ENCODE measurements around the gene UQCRQ. TPM values are rescaled to one million over a fixed set of nuclear protein-coding genes. Genes with fewer than 3 reads are reported as not detected.

The UQCRQ gene
- total RNA-seq, 4 donors from 2014 or later, result 117 to 311 (median 239) TPM

DNA sequence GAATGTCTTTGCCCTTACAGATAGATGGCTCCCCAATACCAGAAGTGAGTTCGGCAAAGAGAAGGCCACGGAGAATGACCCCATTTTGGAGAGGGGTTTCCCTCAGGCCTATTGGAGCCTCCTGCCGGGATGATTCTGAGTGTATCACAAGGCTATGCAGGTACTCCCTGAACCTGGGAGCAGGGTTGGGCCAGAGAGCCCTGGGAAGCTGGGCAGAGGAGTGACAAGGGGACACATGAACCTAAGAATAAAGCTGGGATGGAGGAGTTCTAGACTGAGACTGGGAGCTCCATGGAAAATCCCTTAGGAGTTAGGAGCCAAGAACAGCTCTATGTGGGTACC is 7.5 kb downstream of the UQCRQ start:
- no peaks in the 10 kb centered on the region for H3K9me3 ChIP-seq
- peak overlapping the region; percentile 7 to 64 (median 39) for H3K27ac ChIP-seq
- TF ChIP-seq, protein P1, sequence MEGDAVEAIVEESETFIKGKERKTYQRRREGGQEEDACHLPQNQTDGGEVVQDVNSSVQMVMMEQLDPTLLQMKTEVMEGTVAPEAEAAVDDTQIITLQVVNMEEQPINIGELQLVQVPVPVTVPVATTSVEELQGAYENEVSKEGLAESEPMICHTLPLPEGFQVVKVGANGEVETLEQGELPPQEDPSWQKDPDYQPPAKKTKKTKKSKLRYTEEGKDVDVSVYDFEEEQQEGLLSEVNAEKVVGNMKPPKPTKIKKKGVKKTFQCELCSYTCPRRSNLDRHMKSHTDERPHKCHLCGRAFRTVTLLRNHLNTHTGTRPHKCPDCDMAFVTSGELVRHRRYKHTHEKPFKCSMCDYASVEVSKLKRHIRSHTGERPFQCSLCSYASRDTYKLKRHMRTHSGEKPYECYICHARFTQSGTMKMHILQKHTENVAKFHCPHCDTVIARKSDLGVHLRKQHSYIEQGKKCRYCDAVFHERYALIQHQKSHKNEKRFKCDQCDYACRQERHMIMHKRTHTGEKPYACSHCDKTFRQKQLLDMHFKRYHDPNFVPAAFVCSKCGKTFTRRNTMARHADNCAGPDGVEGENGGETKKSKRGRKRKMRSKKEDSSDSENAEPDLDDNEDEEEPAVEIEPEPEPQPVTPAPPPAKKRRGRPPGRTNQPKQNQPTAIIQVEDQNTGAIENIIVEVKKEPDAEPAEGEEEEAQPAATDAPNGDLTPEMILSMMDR (IDR thresholded peaks at IDR 0.05), result no peak
- TF ChIP-seq EP300 (IDR thresholded peaks at IDR 0.05; ENCODE audit: low read depth) (no peak), POLR2A (IDR thresholded peaks at IDR 0.05) (no peak), POLR2AphosphoS5 (IDR thresholded peaks at IDR 0.05) (no peak)
- H3K36me3 ChIP-seq, result no peaks in the 10 kb centered on the region
- intact Hi-C loops (cut with DNase I; ENCODE audit: low total_unique reads), result no loop called here
- H3K4me1 ChIP-seq, result peaks cover 0 to 40% (median 7%) of the 10 kb centered on the region in 4 donors
- H3K27me3 ChIP-seq, result no peaks in the 10 kb centered on the region
- in situ Hi-C loops (cut with MboI; ENCODE audit: low pct_ligation_motif_present in 1 of 4, low pct_unique_long_range_greater_than_20kb in 1 of 4, low sequenced_read_pairs in 3 of 4), result no loop called here
- 97% methylated on average over 3 of the region's 3 CpGs; no CpG with 5 or more reads in 1 of the 2 donors for WGBS, 2 donors (ENCODE audit: low coverage in 1 of 2)
- no peak overlapping the region for H3K4me3 ChIP-seq
- DNase-seq, result no peak

DNA sequence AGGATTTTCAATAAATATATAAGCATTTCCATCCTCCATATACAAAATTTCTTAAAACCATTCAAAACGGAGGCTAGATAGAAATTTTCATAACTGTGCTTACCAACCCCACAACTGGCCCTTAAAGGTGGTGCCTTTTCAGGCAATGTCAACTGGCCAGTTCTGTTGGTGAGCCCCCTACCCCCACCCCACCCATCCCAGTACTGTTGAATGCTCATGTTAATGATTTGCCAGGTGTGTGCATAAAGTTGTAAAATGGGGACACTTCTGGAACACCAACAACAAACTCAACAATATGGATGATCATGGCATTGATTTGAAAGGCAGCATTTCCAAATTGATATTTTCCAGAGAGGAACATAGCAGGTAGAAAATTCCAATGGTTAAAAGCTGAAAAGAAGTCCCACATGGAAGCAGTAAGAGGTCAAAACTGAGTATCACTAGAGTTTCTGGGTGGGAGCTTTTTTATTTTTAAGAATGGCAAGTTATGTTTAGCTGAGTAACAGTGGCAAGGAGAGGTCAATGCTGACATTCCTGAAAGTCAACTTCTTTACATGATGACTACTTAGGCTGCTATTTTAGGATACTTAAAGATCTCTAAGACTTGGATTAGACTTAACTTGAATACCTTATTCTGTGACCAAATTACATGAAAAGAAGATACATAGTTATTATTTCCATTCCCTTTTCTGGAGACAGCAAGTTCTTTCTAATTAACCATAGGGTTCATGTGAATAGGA is 9.7 kb downstream of the UQCRQ start:
- Histone ChIP-seq H3K9me3 (no peaks in the 10 kb centered on the region), H3K27me3 (no peaks in the 10 kb centered on the region), H3K27ac (no peak overlapping the region), H3K4me1 (peaks cover 0 to 40% (median 7%) of the 10 kb centered on the region in 4 donors), H3K4me3 (no peak overlapping the region), H3K36me3 (peaks cover 0 to 15% (median 7%) of the 10 kb centered on the region in 4 donors)
- intact Hi-C loops (cut with DNase I; ENCODE audit: low total_unique reads) (no loop called here), in situ Hi-C loops (cut with MboI; ENCODE audit: low pct_ligation_motif_present in 1 of 4, low pct_unique_long_range_greater_than_20kb in 1 of 4, low sequenced_read_pairs in 3 of 4) (no loop called here)
- WGBS, 2 donors (ENCODE audit: low coverage in 1 of 2), result 92 to 100% methylated on average over 1 of the region's 1 CpG
- DNase-seq, result no peak
- TF ChIP-seq EP300 (IDR thresholded peaks at IDR 0.05; ENCODE audit: low read depth) (no peak), POLR2A (IDR thresholded peaks at IDR 0.05) (no peak), POLR2AphosphoS5 (IDR thresholded peaks at IDR 0.05) (no peak)
- TF ChIP-seq, protein P1 (IDR thresholded peaks at IDR 0.05), result no peak

DNA sequence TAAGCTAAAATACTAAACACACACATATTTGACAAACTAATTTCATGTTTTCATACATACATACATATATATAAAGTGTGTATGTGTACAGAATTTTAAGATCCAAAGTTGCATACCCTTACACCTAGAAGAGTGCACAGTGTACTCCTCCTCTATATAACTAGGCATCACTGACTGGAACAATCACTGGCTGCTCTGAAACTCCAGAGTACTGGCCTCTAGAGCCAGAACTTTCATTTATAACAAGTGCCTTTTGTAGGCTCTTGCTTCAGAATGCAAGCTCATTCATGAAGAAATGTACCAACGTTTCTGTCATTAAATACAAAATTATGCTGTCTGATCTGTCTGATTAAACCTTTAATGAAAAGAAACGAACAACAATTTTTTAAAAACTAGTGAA is 11.0 kb downstream of the UQCRQ start:
- WGBS, 2 donors (ENCODE audit: low coverage in 1 of 2), result 62 to 79% methylated on average over 2 of the region's 2 CpGs
- no peak for DNase-seq
- H3K4me3 ChIP-seq, result no peak overlapping the region
- H3K36me3 ChIP-seq, result peaks cover 0 to 28% (median 12%) of the 10 kb centered on the region in 4 donors
- H3K9me3 ChIP-seq, result no peaks in the 10 kb centered on the region
- H3K27me3 ChIP-seq, result no peaks in the 10 kb centered on the region
- no peak for TF ChIP-seq EP300 (IDR thresholded peaks at IDR 0.05; ENCODE audit: low read depth)
- TF ChIP-seq POLR2AphosphoS5 (IDR thresholded peaks at IDR 0.05), result no peak
- TF ChIP-seq, protein P1 (IDR thresholded peaks at IDR 0.05), result no peak
- no peak for TF ChIP-seq POLR2A (IDR thresholded peaks at IDR 0.05)
- intact Hi-C loops (cut with DNase I; ENCODE audit: low total_unique reads), result no loop called here
- peak overlapping the region in 2 of 4 donors; percentile 17 to 43 for H3K27ac ChIP-seq
- peaks cover 0 to 40% (median 7%) of the 10 kb centered on the region in 4 donors for H3K4me1 ChIP-seq
- in situ Hi-C loops (cut with MboI; ENCODE audit: low pct_ligation_motif_present in 1 of 4, low pct_unique_long_range_greater_than_20kb in 1 of 4, low sequenced_read_pairs in 3 of 4), result no loop called here

DNA sequence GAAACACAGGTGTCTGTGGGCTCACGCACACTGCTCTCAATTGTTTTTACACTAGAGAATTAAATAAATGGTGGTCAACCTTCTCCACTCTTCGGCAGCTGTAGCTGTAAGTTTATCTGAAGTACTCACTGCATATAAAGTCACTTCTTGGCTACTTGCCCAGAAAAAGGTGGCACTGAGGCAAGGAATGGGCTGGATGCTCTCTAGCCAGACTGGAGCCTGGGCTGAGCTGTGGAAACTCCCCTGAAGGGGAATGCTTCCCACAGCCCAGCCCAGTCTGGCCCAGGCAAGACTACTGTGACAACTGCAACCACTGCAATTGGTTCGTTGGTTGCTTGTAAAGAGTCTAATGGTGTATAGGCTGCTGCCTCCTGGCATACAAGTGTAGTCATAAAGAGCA is 11.5 kb downstream of the UQCRQ start:
- H3K36me3 ChIP-seq, result peaks cover 0 to 30% (median 13%) of the 10 kb centered on the region in 4 donors
- intact Hi-C loops (cut with DNase I; ENCODE audit: low total_unique reads) (no loop called here), in situ Hi-C loops (cut with MboI; ENCODE audit: low pct_ligation_motif_present in 1 of 4, low pct_unique_long_range_greater_than_20kb in 1 of 4, low sequenced_read_pairs in 3 of 4) (no loop called here)
- no peak overlapping the region for H3K4me3 ChIP-seq
- H3K9me3 ChIP-seq, result no peaks in the 10 kb centered on the region
- DNase-seq, result peak; percentile 56
- WGBS, 2 donors (ENCODE audit: low coverage in 1 of 2), result 20 to 54% methylated on average over 1 to 3 of the region's 3 CpGs
- TF ChIP-seq POLR2AphosphoS5 (IDR thresholded peaks at IDR 0.05) (peak in 1 of 3 donors; percentile 33), EP300 (IDR thresholded peaks at IDR 0.05; ENCODE audit: low read depth) (no peak), POLR2A (IDR thresholded peaks at IDR 0.05) (peak; percentile 14)
- H3K27ac ChIP-seq, result peak overlapping the region in 2 of 4 donors; percentile 17 to 43
- H3K27me3 ChIP-seq, result no peaks in the 10 kb centered on the region
- H3K4me1 ChIP-seq, result peaks cover 0 to 36% (median 6%) of the 10 kb centered on the region in 4 donors

All from transverse colon (tissue), 4 donors.